ENCODE results near the gene NPIPA8.
"Not testable (repeated sequence)": the region's sequence is repeated elsewhere in the genome, so short reads cannot be mapped to it uniquely, and the experiment has no call there.

NPIPA8 gene

GRCh38 chr16:18270171-18270570 lies 66.4 kb downstream of the NPIPA8 start:
- not testable (repeated sequence) for H3K27me3 ChIP-seq (ENCODE audit: insufficient read depth, insufficient read length); H3K4me1 ChIP-seq (ENCODE audit: insufficient read depth, insufficient read length); H3K9ac ChIP-seq (ENCODE audit: insufficient read length, low read depth); H3K9me3 ChIP-seq (ENCODE audit: insufficient read depth, low read length); H3K4me3 ChIP-seq (ENCODE audit: insufficient read length, low read depth); H3K36me3 ChIP-seq (ENCODE audit: insufficient read depth, insufficient read length, low read length); DNase-seq (ENCODE audit: low read depth, low spot score)
